ENCODE measurements around the gene FOXL2. TPM values are rescaled to one million over a fixed set of nuclear protein-coding genes. Genes with fewer than 3 reads are reported as not detected.

FOXL2 gene
- total RNA-seq, 1 experiment from 2014 or later: not detected

DNA sequence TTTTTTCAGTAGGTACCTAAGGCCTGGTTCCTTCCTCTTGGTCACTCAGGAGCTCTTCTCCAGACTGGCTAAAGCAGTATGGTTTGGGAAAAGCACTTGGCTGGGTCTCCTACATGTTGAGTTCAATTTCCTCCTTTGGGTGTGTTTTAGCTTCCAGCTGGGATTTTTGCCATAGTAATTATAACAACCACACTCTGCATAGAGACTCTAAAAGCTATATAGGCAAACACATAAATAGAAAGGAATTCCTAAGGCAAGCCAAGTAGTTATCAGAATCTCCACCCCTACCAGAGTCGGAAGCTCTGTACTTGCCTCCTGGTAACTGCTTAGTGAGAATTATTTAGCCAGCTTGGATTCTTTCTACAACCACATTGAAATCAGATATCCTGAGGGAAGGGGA lies 48.6 kb downstream of the FOXL2 start:
- TF ChIP-seq, protein P1, sequence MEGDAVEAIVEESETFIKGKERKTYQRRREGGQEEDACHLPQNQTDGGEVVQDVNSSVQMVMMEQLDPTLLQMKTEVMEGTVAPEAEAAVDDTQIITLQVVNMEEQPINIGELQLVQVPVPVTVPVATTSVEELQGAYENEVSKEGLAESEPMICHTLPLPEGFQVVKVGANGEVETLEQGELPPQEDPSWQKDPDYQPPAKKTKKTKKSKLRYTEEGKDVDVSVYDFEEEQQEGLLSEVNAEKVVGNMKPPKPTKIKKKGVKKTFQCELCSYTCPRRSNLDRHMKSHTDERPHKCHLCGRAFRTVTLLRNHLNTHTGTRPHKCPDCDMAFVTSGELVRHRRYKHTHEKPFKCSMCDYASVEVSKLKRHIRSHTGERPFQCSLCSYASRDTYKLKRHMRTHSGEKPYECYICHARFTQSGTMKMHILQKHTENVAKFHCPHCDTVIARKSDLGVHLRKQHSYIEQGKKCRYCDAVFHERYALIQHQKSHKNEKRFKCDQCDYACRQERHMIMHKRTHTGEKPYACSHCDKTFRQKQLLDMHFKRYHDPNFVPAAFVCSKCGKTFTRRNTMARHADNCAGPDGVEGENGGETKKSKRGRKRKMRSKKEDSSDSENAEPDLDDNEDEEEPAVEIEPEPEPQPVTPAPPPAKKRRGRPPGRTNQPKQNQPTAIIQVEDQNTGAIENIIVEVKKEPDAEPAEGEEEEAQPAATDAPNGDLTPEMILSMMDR (conservative IDR thresholded peaks at IDR 0.05; ENCODE audit: low read depth, low read length): no peak
- TF ChIP-seq EZH2 (IDR thresholded peaks at IDR 0.05; ENCODE audit: borderline replicate concordance, low read depth, low read length, poor library complexity, severe bottlenecking): no peak
- H3K9me3 ChIP-seq (ENCODE audit: low read depth, low read length, poor library complexity, severe bottlenecking): no peaks in the 10 kb centered on the region
- no peak overlapping the region for H3K27ac ChIP-seq (ENCODE audit: low read depth, low read length, poor library complexity, severe bottlenecking)
- H3K27me3 ChIP-seq (replicated peaks; ENCODE audit: insufficient read depth, low read depth, low read length, poor library complexity): no peaks in the 10 kb centered on the region
- BruUV-seq (replicated peaks): no TSS peak
- H3K4me3 ChIP-seq (ENCODE audit: low read depth, low read length, poor library complexity, severe bottlenecking): no peak overlapping the region
- ChIA-PET POLR2A (ENCODE audit: low non-redundant PET) (no interaction called here), CTCF (interaction anchor here (1.8 kb wide), 1 partner anchor 17 kb away, joined by 5 read pairs; no protein-coding TSS in a partner anchor)
- no peaks in the 10 kb centered on the region for H3K36me3 ChIP-seq (ENCODE audit: insufficient read depth, low read length, poor library complexity, severe bottlenecking)
- no peaks in the 10 kb centered on the region for H3K4me1 ChIP-seq (ENCODE audit: insufficient read depth, low read length, poor library complexity, severe bottlenecking)
- intact Hi-C loops (cut with micrococcal nuclease; ENCODE audit: unreplicated experiment): no loop called here
- no peak for DNase-seq (ENCODE audit: low spot score)

Other genes starting within 250 kb of the FOXL2 start
- 16.4 and 17.4 TPM in 2 replicates for gene PIK3CB, start 112.2 kb downstream of the FOXL2 start, total RNA-seq (2021)
- gene FOXL2NB, start 80 bp upstream of the FOXL2 start, total RNA-seq (2021): not detected in 2 replicates
- not detected in 2 replicates for gene PRR23A, start 59.1 kb upstream of the FOXL2 start, total RNA-seq (2021)
- gene PRR23B, start 73.8 kb upstream of the FOXL2 start, total RNA-seq (2021): not detected in 2 replicates
- not detected in 2 replicates for gene PRR23C, start 97.8 kb upstream of the FOXL2 start, total RNA-seq (2021)

Data from A673 (cell line).